Daoy (cell line): Measurements from ENCODE around the gene PPARG. TPM values are rescaled to one million over a fixed set of nuclear protein-coding genes. Genes with fewer than 3 reads are reported as not detected.
"Not testable (repeated sequence)": the region's sequence is repeated elsewhere in the genome, so short reads cannot be mapped to it uniquely, and the experiment has no call there.

Experiments
- DNase-seq: peaks from one replicate; pipeline ENCODE4 v3.0.0-alpha.2; 2015; ENCODE audit warnings: low read depth
- total RNA-seq: library from RNA; depleted of rRNA; stranded (reverse); fragments of >200 nt; shearing (Covaris generic); gene quantifications from 2 replicates; pipeline ENCODE4 v1.2.3, GENCODE V29; 2014

Gene PPARG
- total RNA-seq, 1 experiment from 2014 or later, result 76.2 TPM

- no peak for DNase-seq
These were observed 170.0 kb downstream of the PPARG start for GRCh38 chr3:12458901-12459300.

DNA sequence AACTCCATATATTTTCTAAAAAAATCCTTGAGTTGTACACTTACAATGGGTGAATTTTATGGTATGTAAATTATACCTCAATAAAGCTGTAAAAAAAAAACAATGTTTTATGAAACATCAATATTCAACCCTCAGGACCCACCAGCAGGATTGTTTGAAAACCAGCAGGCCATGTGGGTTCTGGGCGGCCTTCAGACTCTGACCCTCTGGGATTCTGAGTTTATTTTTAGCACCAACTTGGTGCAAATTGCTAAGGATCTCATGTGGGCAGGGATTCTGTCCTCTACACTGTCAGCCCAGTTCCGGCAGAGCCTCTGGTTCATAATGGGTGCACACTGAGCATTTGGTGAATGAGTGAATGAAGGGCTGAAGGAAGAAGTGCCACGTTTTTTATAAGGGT, 171.3 kb downstream of the PPARG start:
- DNase-seq, result no peak

- DNase-seq, result no peak
These were observed 172.3 kb downstream of the PPARG start for GRCh38 chr3:12461097-12461649.

- no peak for DNase-seq
These were observed 173.5 kb downstream of the PPARG start for GRCh38 chr3:12462159-12462947.

GRCh38 chr3:12463686-12464085, 174.8 kb downstream of the PPARG start:
- no peak for DNase-seq

- DNase-seq, result no peak
These were observed 175.3 kb downstream of the PPARG start for GRCh38 chr3:12464181-12464580.

DNA sequence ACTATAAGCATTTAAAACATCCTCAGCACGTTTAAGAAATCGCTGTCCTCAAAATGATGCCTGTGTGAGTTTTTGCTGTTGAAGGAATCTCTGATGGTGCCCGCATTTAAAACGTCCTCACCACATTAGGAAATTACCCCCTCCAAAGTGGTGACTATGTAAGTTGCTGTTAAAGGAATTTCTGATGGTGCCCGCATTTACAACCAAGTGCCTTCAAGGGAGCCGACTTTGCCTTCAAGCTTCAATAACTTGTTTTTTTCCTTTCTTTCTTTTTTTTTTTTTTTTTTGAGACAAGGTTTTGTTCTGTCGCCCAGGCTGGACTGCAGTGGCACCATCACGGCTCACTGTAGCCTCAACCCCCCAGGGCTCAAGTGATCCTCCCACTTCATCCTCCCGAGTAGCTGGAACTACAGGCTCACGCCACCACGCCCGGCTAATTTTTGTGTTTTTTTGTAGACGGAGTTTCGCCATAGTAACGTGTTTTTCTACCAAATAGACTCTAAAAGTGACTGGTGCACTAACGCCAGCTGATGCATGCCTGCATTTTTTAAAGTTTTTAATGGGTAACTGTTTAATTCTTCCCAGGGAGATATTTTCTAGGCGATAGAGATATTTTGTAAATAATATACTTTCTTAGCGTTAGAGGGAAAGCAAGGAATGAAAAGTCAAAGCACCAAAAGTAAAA, 176.4 kb downstream of the PPARG start:
- DNase-seq, result no peak

- DNase-seq, result no peak
These were observed 177.0 kb downstream of the PPARG start for GRCh38 chr3:12465836-12466225.

DNA sequence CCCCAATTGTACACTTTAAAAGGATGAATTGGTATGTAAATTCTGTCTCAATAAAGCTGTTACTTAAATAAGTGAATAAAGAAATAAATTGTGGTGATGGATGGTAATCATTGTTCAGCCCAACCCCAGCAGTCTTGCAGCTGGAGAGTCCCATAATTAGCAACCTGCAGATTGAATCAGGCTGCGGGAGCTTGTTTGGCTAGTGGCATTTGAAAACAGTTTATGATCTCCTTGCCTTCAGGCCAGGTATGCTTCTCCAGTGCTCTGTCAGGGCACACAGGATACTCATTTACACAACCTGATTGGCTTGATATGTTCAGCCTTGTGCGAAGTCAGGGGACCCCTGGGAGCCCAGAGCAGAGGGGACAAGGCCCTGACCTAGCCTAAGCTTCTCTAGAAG, 178.9 kb downstream of the PPARG start:
- no peak for DNase-seq

DNA sequence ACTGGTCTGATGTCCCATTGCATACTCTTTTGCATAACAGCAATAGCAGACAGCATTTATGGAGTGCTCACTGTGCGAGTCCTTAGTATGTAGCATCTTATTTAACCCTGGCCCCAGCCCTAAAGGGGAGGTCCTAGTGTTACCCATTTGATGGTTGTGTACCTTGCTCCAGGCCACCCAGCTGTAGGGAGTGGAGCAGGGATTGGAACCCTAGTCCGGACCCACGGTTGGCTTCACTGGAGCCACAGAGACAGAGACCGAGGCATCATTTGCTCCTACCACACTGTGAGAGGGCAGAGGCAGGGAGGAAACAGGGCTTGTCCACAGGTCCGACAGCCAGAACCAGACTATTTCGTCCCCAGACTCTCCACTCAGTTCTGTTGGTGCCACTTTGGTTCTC, 179.4 kb downstream of the PPARG start:
- DNase-seq, result no peak

GRCh38 chr3:12468757-12469156, 179.9 kb downstream of the PPARG start:
- DNase-seq, result no peak

DNA sequence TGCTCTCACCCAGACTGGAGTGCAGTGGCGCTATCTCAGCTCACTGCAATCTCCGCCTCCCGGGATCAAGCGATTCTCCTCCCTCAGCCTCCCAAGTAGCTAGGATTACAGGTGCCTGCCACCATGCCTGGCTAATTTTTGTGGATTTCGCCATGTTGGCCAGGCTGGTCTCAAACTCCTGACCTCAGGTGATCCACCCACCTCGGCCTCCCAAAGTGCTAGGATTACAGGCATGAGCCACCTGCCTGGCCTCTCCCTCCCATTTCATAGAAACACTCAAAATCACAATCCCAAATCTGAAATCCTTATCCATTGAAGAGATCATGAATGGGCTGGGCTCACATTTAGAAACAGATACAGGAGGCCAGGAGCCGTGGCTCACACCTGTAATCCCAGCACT, 180.4 kb downstream of the PPARG start:
- not testable (repeated sequence) for DNase-seq

GRCh38 chr3:12470111-12470510, 181.2 kb downstream of the PPARG start:
- peak; percentile 62 for DNase-seq

GRCh38 chr3:12470680-12471079, 181.8 kb downstream of the PPARG start:
- no peak for DNase-seq

- peak; percentile 87 for DNase-seq
These were observed 182.4 kb downstream of the PPARG start for GRCh38 chr3:12471241-12471640.

DNA sequence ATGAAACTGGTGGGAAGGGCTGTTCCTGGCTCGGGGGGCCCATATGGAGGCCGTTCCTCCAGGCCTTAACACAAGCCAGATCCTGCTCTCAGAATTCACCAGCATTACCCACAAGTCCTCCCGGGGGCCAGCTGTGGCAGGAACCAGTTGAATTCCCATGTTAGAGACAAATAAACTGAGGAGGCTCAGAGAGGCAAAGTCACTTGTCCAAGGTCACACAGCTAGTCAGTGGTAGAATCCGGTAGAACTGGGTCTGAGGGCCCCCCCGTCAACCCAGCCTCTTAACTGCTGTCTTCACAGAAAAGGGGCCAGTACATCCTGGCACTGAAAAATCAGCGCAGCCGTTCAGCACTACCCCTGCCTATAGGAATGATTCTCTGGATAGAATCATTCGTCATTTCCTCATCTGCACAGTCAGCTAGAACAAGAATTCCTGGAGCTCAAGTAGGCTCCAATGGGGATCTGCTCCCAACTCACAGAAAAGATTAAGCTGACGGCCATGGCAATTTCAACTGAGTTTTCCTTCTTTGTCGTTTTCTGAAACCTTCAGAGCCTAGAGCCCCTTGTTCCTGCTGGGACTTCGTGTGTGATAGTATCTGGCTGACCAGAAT, 183.2 kb downstream of the PPARG start:
- DNase-seq, result no peak

GRCh38 chr3:12472796-12473195, 183.9 kb downstream of the PPARG start:
- DNase-seq, result no peak

GRCh38 chr3:12473511-12473910, 184.6 kb downstream of the PPARG start:
- no peak for DNase-seq

DNA sequence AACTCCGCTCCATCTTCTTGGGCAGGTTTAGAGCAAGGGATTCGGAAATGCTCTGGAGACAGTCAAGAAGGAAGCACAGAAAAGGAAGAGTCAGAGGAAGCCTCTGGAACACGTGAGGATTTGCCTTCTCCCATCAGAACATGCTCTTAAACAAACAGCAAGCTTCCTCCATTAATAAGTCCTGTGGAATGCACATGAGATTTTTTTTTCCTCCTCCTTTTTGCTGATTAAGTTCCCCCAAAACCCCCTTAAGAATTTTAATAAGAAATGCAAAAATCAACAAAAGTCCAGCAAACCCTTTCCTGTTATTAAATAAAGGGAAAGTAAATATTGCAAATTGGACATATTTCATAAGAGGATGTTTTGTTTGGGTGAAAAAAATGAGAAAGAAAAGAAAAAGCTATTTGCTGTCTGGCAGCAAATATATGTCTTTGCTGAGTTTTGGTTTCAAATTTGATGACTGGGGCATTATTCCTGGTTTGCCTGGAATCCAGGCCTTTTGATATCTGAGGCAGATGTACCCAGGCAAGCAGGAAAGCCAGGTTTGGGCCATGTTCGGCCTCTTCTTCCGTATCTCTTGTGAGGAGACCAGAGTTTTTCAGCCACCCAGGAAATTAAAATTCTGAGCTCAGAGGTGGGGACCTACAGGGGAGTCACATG, 187.5 kb downstream of the PPARG start:
- DNase-seq, result no peak

- no peak for DNase-seq
These were observed 188.4 kb downstream of the PPARG start for GRCh38 chr3:12477256-12477655.

- no peak for DNase-seq
These were observed 189.5 kb downstream of the PPARG start for GRCh38 chr3:12478326-12478725.

- DNase-seq, result not testable (repeated sequence)
These were observed 190.3 kb downstream of the PPARG start for GRCh38 chr3:12479198-12479597.
